Measurements from ENCODE around the gene RABL3.

- TF ChIP-seq CTCF (IDR thresholded peaks at IDR 0.05) (no peak), POLR2AphosphoS5 (IDR thresholded peaks at IDR 0.05) (no peak), POLR2A (IDR thresholded peaks at IDR 0.05) (no peak)
Observed at GRCh38 chr3:120752865-120753264, 10.5 kb upstream of the RABL3 start.

Measured in breast epithelium (tissue), 3 donors.